Left ventricle myocardium inferior (tissue), 1 donor: ENCODE data around the gene FAM107B. TPM values are rescaled to one million over a fixed set of nuclear protein-coding genes. Genes with fewer than 3 reads are reported as not detected.
A peak's percentile ranks its signal among the peaks of the same experiment; 100 is the strongest.

Experiments
- DNase-seq: peaks from one replicate; pipeline ENCODE4 v3.0.0-alpha.2; 2020
- H3K27ac ChIP-seq: fragments of 200-600 bp; replicated peaks from 2 replicates; pipeline ENCODE4 v1.8.0; 2021
- H3K27me3 ChIP-seq: fragments of 200-600 bp; 2 replicates; pipeline ENCODE4 v1.8.0; 2021; ENCODE audit warnings: low read depth
- H3K36me3 ChIP-seq: fragments of 200-600 bp; 2 replicates; pipeline ENCODE4 v1.8.0; 2021
- H3K4me1 ChIP-seq: fragments of 200-600 bp; 2 replicates; pipeline ENCODE4 v1.8.0; 2021
- H3K4me3 ChIP-seq: fragments of 200-600 bp; 2 replicates; pipeline ENCODE4 v1.8.0; 2021; ENCODE audit warnings: mild to moderate bottlenecking, moderate library complexity
- H3K9me3 ChIP-seq: fragments of 200-600 bp; replicated peaks from 2 replicates; pipeline ENCODE4 v1.8.0; 2021
- CTCF ChIP-seq: fragments of 200-600 bp; IDR thresholded peaks from 2 replicates; pipeline ENCODE4 v1.8.0; 2021; ENCODE audit warnings: antibody characterized with exemption, mild to moderate bottlenecking, borderline replicate concordance
- intact Hi-C: fragments of 100-400 bp; cut with micrococcal nuclease; formaldehyde crosslinking; loops from one replicate; pipeline ENCODE4 v1.11.0; 2022
- total RNA-seq: library from RNA; stranded (reverse); fragmentation: NEBNext Ultra II Directional; extraction: Animal tissue kit (Norgen Biotek cat#: 25700); gene quantifications from one replicate; pipeline ENCODE4 v1.2.1, GENCODE V29; 2021
- donor health status: DM: no; HTN: yes; CAD: no; lungs with severe emphysema.

FAM107B gene
- total RNA-seq, 1 donor from 2014 or later, result 4.7 TPM

- no peak for TF ChIP-seq CTCF
- peak overlapping the region; percentile 10 for H3K27ac ChIP-seq
- no peaks in the 10 kb centered on the region for H3K36me3 ChIP-seq
- H3K4me1 ChIP-seq, result peaks cover 19% of the 10 kb centered on the region
- H3K27me3 ChIP-seq, result no peaks in the 10 kb centered on the region
- no peaks in the 10 kb centered on the region for H3K9me3 ChIP-seq
- no peak for DNase-seq
- intact Hi-C loops, result no loop called here
- no peak overlapping the region for H3K4me3 ChIP-seq
Measured at GRCh38 chr10:14555807-14556206, 218.9 kb downstream of the FAM107B start.

GRCh38 chr10:14554491-14555205, 220.0 kb downstream of the FAM107B start:
- H3K27ac ChIP-seq, result no peak overlapping the region
- DNase-seq, result no peak
- no peak for TF ChIP-seq CTCF
- intact Hi-C loops, result no loop called here
- no peaks in the 10 kb centered on the region for H3K27me3 ChIP-seq
- H3K36me3 ChIP-seq, result no peaks in the 10 kb centered on the region
- peaks cover 19% of the 10 kb centered on the region for H3K4me1 ChIP-seq
- H3K9me3 ChIP-seq, result no peaks in the 10 kb centered on the region
- no peak overlapping the region for H3K4me3 ChIP-seq

- intact Hi-C loops, result no loop called here
- TF ChIP-seq CTCF, result no peak
Measured at GRCh38 chr10:14554091-14554490, 220.6 kb downstream of the FAM107B start.

GRCh38 chr10:14553448-14553847, 221.2 kb downstream of the FAM107B start:
- no peak overlapping the region for H3K4me3 ChIP-seq
- no peaks in the 10 kb centered on the region for H3K36me3 ChIP-seq
- DNase-seq, result no peak
- H3K27me3 ChIP-seq, result no peaks in the 10 kb centered on the region
- no peak for TF ChIP-seq CTCF
- peaks cover 19% of the 10 kb centered on the region for H3K4me1 ChIP-seq
- no peak overlapping the region for H3K27ac ChIP-seq
- intact Hi-C loops, result no loop called here
- no peaks in the 10 kb centered on the region for H3K9me3 ChIP-seq

More at GRCh38 chr10:14554091-14554490, 220.6 kb downstream of the FAM107B start:
- Histone ChIP-seq H3K4me3 (no peak overlapping the region), H3K4me1 (peaks cover 19% of the 10 kb centered on the region), H3K27me3 (no peaks in the 10 kb centered on the region), H3K36me3 (no peaks in the 10 kb centered on the region), H3K27ac (no peak overlapping the region), H3K9me3 (no peaks in the 10 kb centered on the region)
- DNase-seq, result no peak

- Histone ChIP-seq H3K36me3 (no peaks in the 10 kb centered on the region), H3K9me3 (no peaks in the 10 kb centered on the region), H3K4me1 (peaks cover 19% of the 10 kb centered on the region), H3K27ac (no peak overlapping the region), H3K4me3 (no peak overlapping the region), H3K27me3 (no peaks in the 10 kb centered on the region)
- TF ChIP-seq CTCF, result no peak
- intact Hi-C loops, result no loop called here
- no peak for DNase-seq
Measured at GRCh38 chr10:14552015-14552414, 222.7 kb downstream of the FAM107B start.
